DMS53 treated with DMSO at 0.1 percent for 48 hours (cell line): Measurements from ENCODE around the gene ARSJ.
A peak's percentile ranks its signal among the peaks of the same experiment; 100 is the strongest.

Experiments
- DNase-seq: peaks from one replicate; lab custom pipeline; 2025; ENCODE audit not compliant: unreplicated experiment; lab: John Stamatoyannopoulos, UW

The ARSJ gene

DNA sequence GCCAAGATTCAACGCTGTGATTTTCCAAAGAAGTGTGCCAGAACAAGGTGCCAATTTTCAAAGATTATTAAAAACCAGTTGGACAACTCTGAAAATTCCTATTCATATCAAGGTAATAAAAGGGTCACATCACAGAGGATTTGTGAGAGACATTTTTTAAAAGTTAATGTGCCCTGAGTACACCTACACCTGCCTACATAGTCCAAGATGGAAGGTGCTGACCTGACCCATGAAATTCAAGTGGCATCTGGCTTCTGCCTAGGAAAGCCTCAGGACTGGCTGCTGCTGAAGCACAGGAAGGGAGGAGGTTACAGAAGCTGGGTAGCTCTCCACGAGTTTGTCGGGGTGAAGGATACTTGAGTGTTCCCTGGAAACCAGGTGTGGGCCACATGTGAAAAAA, 11.4 kb upstream of the ARSJ start:
- DNase-seq, result no peak

GRCh38 chr4:113987382-113987941, 8.0 kb upstream of the ARSJ start:
- DNase-seq, result no peak

GRCh38 chr4:113982181-113982580, 2.7 kb upstream of the ARSJ start:
- no peak for DNase-seq

GRCh38 chr4:113981591-113981990, 2.1 kb upstream of the ARSJ start:
- DNase-seq, result no peak

- DNase-seq, result no peak
These were observed 613 bp upstream of the ARSJ start for GRCh38 chr4:113979905-113980615.

DNA sequence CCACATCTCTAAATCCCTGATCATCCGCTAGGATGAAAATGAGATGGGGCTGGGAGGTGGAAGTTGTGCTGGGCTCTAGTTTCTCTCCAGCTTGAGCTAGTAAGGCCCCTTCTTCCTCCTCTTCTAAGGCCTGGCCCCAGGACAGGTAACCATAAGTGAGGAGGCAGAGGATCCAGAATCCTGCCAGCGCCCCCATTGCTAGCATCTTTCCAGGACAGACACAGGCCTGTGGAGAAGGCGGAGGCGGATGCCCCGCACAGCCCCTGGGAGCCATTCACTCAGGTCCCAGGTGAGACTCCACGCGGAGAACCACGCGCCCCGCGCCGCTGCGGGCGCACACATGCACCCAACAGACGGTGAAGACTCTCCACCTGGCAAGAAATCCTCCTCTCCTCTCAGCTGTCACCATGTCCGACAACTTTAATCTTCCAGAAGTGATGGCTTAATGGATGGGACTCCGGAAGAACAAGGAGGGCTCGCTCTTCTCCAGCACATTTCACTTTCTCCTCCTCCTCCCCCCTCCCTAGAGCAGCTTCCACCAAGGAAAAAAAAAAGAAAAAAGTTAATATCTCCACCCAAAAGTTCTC, 793 bp downstream of the ARSJ start:
- no peak for DNase-seq

DNA sequence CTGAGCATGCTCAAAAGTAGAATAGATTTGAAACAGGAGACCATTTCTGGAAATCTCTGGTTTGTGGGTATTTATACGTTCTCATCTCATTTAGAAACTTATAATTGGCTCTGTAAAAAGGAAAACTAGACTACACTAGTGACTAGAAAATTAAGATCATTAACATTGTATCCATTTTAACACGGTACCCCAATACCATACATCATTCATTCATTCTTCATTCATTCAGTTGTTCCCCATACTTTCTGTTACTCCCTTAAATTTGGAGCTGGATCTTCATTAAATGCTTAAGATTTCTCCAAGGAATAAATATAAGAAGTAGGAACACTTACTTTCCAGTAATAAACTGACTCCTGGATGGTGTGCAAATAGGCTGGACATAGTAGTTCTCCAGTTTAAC, 1.3 kb downstream of the ARSJ start:
- DNase-seq, result no peak

GRCh38 chr4:113977526-113977855, 2.0 kb downstream of the ARSJ start:
- DNase-seq, result no peak

DNA sequence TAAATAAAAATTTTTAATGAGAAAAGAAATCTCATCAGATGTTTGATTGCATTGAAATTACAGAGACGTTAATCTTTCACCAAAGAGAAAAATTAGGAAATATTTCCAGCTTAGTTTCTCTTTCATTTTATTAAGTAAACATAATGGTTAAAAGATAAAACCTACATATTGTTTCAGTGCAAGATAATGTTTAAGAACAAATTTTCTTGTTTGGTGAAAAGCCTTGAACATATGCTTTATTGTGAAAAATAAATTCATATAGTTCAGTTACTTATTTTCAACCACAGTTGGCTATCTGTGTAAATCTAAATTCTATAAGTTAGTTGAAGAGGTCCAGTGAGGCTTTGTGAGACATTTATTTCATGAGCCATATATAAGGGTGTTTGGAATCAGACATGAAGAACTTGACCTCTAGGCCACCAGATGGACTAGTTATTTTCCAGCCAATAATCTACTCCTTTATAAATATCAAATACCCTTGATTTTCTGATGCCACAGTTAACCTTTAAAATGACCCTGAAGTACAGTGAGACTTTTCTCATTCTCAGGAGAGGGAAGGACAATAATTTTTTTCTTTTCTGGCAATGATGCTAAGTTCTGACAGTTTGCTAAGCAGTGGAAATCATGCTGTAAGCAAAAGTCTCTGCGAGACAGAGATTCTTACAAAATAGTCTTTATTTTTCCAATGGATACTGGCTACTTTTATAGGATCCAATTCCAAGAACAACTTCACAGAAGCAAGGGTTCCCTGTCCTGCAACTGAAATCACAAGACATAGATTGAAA, 2.5 kb downstream of the ARSJ start:
- DNase-seq, result peak; percentile 7

- DNase-seq, result no peak
These were observed 3.9 kb downstream of the ARSJ start for GRCh38 chr4:113975578-113975977.

GRCh38 chr4:113974467-113974866, 5.0 kb downstream of the ARSJ start:
- DNase-seq, result no peak

GRCh38 chr4:113973345-113973744, 6.1 kb downstream of the ARSJ start:
- DNase-seq, result no peak

DNA sequence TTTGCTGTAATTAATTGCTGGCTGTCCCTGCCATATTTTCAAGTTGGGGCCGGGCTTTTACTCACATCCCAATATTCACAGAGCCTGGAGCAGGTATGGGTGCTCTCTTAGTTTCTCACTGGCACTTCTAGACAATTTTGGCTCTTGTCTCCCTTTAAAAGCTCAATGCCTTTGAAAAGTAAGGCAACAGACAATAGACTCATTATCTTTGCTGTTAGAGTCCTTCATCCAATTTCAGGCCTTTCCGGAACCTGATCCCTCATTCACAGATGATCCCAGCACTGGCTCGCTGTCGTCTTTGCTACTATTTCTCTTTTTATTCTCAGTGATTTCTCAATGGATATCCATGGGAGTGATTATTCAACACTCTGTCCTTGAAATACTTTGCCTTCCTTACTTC, 6.7 kb downstream of the ARSJ start:
- no peak for DNase-seq

DNA sequence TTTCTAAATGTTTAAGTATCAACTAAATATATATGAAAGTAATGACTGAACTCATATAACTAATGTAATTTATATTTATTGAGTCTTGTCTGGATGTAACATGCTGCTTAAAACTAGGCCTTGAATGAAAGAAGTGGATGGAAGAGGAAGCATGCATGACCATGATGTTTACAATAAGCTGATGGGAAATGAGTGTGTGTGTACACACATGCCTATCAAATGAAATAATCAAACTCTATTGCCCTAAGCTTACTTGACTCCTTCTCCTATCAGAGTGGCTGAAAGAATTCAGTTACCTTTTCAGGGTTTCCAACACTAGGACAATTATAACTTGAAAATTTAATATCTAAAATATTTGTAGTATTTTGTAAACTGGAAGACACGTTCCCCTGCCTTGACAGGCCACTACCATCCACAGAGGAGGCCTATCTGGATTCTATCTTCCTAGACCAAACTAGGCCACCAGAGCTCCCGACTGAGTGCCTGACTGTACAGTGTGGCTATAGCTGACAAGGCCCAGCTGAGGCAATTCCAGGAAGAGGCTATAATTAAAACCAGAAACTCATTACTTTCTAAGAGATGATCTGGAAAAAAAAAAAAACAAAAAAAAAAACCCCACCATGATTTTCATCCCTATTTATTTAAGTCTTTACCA, 7.6 kb downstream of the ARSJ start:
- peak; percentile 55 for DNase-seq

GRCh38 chr4:113969709-113970334, 9.6 kb downstream of the ARSJ start:
- DNase-seq, result no peak

GRCh38 chr4:113968473-113968872, 11.0 kb downstream of the ARSJ start:
- no peak for DNase-seq

DNA sequence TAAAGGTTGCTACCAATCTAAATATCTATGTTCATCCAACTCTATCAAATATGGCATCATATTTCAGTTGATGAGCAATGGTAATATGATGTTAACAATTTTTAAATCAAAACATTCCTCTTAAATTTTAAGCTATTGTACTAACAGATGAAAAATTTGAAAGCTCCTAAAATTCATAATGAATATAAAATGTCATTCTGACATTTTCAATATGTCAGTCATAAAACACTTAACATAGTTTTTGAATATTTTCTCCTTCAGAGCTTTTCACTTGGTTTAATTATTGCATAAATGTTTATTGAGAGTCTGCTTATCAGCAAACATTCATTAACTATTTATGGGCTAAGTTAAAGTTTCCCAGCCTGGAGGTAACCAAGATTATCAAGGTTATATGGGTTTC, 11.8 kb downstream of the ARSJ start:
- DNase-seq, result no peak

DNA sequence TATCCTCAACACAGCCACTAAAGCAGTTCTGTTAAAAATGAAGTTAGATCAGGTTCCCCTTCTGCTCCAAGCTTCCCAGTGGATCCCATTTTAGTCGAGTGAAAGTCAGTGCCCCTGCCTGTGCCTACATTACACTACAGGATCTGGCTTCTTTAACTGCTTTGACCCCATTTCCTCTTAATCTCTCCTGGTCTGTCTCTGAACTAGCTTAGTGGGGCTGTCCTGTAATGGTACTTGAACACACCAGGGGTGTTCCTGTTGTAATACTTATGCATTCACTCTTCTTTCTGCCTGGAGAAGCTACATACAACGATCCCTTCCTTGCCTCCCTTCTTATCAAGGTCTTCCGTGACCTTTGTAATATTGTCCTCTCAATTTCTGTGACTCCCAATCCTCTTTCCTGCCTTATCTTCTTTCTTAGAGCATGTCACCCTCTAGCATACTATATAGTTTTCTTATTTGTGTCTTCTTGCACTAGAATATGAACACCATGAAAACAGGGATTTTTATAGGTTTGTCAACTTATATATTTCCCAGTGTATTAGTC, 16.7 kb downstream of the ARSJ start:
- DNase-seq, result no peak

GRCh38 chr4:113962016-113962347, 17.5 kb downstream of the ARSJ start:
- DNase-seq, result no peak

DNA sequence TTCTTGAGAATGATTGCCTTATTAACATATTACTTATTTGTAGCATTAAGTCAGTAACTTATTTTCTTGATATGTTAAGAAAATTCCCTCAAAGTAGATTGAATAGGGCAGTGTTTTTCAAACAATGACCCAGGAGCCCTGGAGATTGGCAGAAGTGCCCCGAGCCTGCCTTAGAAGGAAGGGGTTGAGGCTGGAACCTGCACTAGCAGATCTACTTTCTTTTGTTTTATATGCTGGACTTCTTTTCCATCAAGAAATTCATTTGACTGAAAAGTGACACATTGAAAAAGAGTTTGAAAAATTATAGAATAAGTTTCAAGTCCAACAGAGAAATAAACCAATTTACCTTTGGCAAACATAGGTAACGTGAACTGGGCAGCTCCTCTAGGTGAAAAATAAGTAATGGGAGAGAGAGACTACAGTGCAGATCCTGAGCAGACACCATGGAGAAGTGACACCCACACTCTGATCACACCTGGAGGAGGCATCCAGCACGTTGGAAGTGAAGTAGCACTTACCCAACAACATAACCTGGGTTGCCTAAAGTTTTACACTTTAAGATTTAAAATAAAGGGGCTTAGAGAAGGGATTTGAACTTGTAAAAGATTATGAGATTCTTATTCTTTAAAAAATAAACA, 18.6 kb downstream of the ARSJ start:
- DNase-seq, result peak; percentile 13
